ENCODE results near the gene CAMKMT.
A peak's percentile ranks its signal among the peaks of the same experiment; 100 is the strongest.

GRCh38 chr2:44342854-44343253 is 18.9 kb upstream of the CAMKMT start:
- TF ChIP-seq CTCF (IDR thresholded peaks at IDR 0.05) = peak in 2 of 7 experiments; percentile 24 to 55
- no peak for TF ChIP-seq POLR2AphosphoS5 (IDR thresholded peaks at IDR 0.05)
- TF ChIP-seq POLR2A (IDR thresholded peaks at IDR 0.05) = no peak
